Transverse colon (tissue), 4 donors: ENCODE results near the gene CTTN.

Experiments used
- EP300 ChIP-seq: sonication (generic); formaldehyde crosslinking; IDR thresholded peaks from one replicate; pipeline ENCODE4 v1.6.1; 2017; ENCODE audit warnings: antibody characterized with exemption, low read depth
- POLR2A ChIP-seq: fragments of 450-650 bp; IDR thresholded peaks from one replicate; pipeline ENCODE4 v1.6.1; 2016; ENCODE audit warnings: antibody characterized with exemption, mild to moderate bottlenecking, moderate library complexity
- POLR2AphosphoS5 ChIP-seq, 3 donors: sonication (generic); formaldehyde crosslinking; IDR thresholded peaks; one replicate each; pipeline ENCODE4 v1.6.1; 2016; ENCODE audit warnings: antibody characterized with exemption in 3 of 3
- TF ChIP-seq, protein P1 (sequence below), 5 experiments: fragments of 200-600 bp in 3 of 5; fragments of 450-650 bp in 2 of 5; sonication (generic) in 3 of 5; IDR thresholded peaks; 1 replicate in 2 of 5; 2 replicates in 3 of 5; pipeline ENCODE4 v1.5.1; 2016 to 2017; ENCODE audit warnings: antibody characterized with exemption in 5 of 5, inconsistent platforms in 3 of 5, mild to moderate bottlenecking in 2 of 5, moderate library complexity in 1 of 5

DNA sequence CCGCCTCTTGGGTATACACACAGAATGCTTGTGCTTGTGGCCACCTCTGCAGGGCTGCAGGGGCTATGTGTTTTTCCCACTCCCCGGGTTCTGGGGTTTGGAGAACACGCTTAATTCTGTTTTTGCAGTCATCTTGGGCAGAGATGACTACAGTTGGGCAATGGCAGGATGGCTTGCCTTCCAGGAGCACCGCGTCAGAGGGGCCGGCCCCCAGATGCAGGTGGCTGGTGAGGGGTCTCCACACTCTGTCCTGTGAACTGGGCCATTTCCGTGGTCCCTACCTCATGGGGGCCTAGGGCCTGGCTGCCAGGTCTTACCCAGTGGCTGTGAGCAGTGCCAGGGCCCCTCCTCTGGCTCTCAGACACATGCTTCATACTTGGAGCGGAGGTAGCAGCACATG lies 68.3 kb downstream of the CTTN start:
- TF ChIP-seq EP300 (no peak), POLR2AphosphoS5 (IDR thresholded peaks at IDR 0.05) (no peak), POLR2A (no peak)
- TF ChIP-seq, protein P1, sequence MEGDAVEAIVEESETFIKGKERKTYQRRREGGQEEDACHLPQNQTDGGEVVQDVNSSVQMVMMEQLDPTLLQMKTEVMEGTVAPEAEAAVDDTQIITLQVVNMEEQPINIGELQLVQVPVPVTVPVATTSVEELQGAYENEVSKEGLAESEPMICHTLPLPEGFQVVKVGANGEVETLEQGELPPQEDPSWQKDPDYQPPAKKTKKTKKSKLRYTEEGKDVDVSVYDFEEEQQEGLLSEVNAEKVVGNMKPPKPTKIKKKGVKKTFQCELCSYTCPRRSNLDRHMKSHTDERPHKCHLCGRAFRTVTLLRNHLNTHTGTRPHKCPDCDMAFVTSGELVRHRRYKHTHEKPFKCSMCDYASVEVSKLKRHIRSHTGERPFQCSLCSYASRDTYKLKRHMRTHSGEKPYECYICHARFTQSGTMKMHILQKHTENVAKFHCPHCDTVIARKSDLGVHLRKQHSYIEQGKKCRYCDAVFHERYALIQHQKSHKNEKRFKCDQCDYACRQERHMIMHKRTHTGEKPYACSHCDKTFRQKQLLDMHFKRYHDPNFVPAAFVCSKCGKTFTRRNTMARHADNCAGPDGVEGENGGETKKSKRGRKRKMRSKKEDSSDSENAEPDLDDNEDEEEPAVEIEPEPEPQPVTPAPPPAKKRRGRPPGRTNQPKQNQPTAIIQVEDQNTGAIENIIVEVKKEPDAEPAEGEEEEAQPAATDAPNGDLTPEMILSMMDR (IDR thresholded peaks at IDR 0.05) = no peak
